GM21528 (cell line): ENCODE measurements around the gene TXNDC8.

Experiments
- ATAC-seq: cut with Tn5 transposase; IDR thresholded peaks from one replicate; pipeline ENCODE4 v1.9.1; 2021; ENCODE audit warnings: mild to moderate bottlenecking, moderate library complexity; ENCODE audit not compliant: unreplicated experiment, low FRiP score

The TXNDC8 gene

GRCh38 chr9:110284211-110284844 lies 53.3 kb downstream of the TXNDC8 start:
- no peak for ATAC-seq

GRCh38 chr9:110283751-110284150 lies 53.9 kb downstream of the TXNDC8 start:
- no peak for ATAC-seq

GRCh38 chr9:110282739-110283081 lies 55.0 kb downstream of the TXNDC8 start:
- ATAC-seq = no peak

- no peak for ATAC-seq
Observed at GRCh38 chr9:110282018-110282738, 55.5 kb downstream of the TXNDC8 start.

- ATAC-seq = no peak
Observed at GRCh38 chr9:110278080-110278707, 59.5 kb downstream of the TXNDC8 start.

GRCh38 chr9:110276781-110277180 lies 60.9 kb downstream of the TXNDC8 start:
- ATAC-seq = no peak

DNA sequence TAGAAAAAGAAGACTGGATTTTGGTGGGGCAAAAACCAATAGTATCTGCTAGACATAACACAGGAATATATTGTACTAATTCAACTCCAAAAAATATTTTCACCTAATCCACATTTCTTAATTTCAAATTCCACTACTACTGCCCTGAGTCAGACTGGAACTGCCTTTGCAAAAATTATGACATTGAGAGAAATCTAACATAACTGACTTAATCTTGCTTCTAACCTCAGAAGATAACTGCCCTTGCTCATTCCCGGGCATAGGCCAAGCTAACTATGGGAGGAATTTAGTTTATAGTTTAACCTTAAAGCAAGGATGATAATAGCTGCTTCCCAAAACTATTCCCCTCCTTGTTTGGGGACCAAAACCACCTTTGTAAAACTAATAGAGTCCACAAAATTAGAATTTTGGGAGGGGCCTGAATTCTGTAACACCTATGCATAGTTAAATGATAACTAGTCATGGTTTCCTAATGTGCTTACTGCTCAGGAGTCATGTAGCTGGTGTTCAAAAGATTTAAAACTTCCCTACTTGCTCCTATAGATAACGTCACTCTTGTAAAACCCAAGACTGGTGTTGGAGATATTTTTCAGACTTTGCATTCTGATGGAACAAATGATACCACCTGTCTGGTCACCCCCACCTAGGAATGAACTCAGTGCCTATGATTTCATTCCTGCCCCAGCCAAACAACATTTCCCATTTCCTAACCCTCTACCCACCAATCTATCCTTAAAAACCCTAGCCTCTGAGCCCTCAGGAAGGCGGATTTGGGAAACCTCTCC lies 67.3 kb downstream of the TXNDC8 start:
- ATAC-seq = no peak

GRCh38 chr9:110266795-110267194 lies 70.9 kb downstream of the TXNDC8 start:
- ATAC-seq = no peak

GRCh38 chr9:110261632-110262031 lies 76.0 kb downstream of the TXNDC8 start:
- ATAC-seq = no peak

DNA sequence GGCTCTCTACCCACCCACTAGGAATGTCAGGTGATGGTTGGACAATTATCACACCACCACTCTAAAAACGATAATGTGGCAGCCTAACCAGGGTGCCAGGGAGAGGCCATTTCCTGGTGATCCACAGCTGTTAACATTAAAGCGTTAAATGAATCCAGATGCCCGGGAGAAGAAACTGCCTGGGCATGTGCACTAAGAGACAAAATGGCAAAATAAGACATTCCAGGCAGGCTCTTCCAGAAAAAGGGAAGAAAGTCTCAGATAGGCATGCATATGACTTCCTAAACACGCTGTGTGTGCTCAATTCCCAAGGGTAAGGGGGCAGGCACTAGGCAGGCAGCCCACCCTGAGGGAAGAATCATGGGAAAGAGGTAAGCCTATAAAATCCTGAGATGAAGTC lies 76.8 kb downstream of the TXNDC8 start:
- ATAC-seq = no peak

DNA sequence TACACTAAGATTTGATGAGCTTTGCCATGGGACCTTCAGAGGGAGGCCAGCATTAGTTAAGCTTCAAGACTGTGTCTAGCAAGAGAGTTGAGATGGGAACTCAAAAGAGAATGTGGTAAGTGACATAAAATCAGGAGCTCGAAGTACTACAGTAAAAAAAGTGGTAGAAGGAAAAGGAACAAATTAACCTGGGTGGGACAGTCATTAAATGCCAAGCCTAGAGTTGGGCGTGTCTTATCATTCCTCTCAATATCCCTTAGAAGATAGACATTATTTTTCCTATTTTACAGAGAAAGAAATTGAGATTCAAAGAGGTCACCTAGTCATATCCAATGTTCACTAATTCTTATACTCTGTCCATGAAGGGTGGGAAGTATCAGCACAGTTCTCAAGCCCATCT lies 78.1 kb downstream of the TXNDC8 start:
- no peak for ATAC-seq

DNA sequence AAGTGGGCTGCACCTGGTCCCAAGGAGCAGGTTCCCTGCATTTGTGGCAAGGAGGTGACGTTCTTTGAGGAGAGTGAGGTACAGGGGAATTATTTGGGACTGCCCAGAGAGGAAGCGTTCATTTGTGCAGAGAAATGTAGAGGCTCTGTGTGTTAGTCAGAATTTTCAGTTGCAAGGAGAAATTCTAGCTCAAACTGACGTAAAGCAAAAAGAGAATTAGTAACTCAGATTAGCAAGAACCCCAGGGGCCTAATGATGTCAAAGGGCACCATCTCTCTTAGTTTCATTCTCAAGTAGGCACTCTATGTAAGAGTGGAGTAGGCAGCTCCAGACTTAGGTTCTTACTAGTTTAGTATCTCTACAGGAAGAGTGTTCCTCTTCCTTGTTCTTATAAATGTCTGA lies 79.0 kb downstream of the TXNDC8 start:
- no peak for ATAC-seq

- no peak for ATAC-seq
Observed at GRCh38 chr9:110257956-110258355, 79.7 kb downstream of the TXNDC8 start.

DNA sequence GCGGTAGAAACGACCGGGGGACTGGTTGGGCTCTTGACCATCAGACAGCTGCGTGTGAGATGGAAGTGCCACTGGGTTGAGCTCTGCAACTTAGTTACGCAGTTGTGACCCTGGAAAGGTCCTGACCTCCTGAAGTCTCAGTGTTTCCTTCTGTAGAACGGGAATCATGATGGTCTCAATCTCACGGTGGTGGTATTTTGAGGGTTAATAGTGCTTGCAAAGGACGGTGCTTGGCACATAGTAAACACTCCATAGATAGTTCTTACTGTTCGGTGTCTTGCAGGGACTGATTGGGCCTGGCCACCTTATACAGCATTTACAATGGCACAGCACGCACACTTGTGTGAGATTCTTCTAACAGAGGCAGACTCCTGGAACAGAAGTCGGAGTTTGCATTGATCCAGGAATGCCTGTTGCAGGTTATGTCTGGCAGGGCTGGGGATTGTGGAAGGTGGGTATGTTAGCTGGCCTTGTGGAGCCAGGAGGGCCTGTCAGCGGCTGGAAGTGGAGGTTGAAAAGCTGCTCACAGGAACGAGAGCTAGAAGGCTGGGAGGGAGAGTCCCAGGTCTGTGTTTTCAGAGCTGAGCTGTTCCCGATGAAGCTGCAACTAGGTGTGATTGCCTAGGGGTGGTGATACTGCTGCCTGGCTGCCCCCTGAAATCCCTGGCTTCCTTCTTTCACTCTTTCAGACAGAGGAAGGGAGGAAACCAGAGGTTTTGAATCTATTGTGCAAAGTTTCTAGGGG lies 80.4 kb downstream of the TXNDC8 start:
- peak; percentile 2 for ATAC-seq

- peak; percentile 79 for ATAC-seq
Observed at GRCh38 chr9:110256380-110257096, 81.1 kb downstream of the TXNDC8 start, which contains the start of gene TXN. TSS of gene TXN (minus strand) at chr9:110256507. CDS start at chr9:110256435, 72 bp downstream.

DNA sequence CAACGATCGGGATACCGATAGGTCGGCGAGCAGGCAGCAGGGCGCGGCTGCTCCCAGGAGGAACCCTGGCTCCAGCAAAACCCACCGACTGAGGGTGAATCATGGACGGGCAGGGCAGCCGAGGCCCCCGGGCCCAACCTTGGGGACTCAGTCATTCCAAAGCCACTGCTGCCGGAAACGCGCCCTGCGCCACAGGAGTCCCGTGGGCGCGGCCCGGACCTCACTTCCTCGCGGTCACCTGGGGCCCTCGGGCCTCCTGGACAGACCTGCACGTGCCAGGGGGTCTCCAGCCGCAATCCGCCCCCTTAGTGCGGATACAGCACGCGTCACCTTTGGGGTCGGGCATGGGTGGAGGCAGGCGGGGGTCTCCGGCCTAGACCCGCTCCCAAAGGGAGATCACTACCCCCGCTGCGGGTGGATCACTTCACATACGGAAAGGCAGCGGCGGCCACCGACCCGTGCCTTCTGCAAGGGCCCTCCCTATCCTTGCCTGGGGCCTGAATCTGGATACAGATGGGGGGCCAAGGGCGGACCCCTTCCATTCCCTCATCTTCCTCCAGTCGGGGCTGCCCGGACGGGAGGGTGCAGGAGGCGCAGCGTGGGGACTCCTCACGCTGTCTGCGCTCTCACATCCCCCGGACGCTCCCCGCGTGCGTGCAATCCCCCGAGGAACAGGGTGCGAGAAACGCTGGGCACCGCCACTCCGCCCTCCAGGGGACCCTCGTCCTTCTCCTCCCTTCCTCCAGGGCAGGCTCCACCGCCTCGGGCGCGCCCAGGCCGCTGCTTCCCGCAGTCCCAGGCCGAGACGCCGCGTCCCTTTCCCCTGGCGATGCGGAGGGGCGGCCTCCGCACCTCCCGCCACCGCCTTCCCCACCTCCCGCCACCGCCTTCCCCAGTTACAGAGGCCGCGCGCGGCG lies 81.9 kb downstream of the TXNDC8 start:
- peak; percentile 30 for ATAC-seq

GRCh38 chr9:110255034-110255462 lies 82.6 kb downstream of the TXNDC8 start:
- no peak for ATAC-seq

DNA sequence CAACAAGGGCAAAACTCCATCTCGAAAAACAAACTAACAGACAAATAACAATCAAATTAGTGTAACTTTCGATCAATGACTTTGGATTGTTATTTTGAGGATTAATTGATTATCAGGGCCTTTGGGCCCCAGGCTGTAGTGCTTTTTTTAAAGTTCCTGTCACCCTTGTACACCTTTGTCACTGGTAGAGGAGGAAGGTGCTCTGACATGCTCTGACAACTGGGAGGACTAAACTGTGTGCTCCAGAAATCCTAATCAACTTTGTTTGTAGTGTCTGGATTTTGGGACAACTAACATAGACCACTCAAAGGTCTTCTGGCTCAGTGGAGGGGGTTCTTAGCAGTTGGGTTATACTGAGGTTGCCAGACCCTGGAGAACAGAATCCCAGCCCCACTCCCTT lies 83.2 kb downstream of the TXNDC8 start:
- ATAC-seq = no peak
